ENCODE data around the gene PCCA.
"Not testable (repeated sequence)": the region's sequence is repeated elsewhere in the genome, so short reads cannot be mapped to it uniquely, and the experiment has no call there.

The PCCA gene

GRCh38 chr13:100097821-100098220, 8.9 kb downstream of the PCCA start:
- DNase-seq (ENCODE audit: low read depth in 2 of 3, low spot score in 2 of 3), result no peak

- no peak for DNase-seq (ENCODE audit: low read depth in 2 of 3, low spot score in 2 of 3)
These were observed 9.7 kb downstream of the PCCA start for GRCh38 chr13:100098445-100099116.

GRCh38 chr13:100099117-100099445, 10.2 kb downstream of the PCCA start:
- not testable (repeated sequence) for DNase-seq (ENCODE audit: low read depth in 2 of 3, low spot score in 2 of 3)

GRCh38 chr13:100100115-100100879, 11.4 kb downstream of the PCCA start:
- no peak for DNase-seq (ENCODE audit: low read depth in 2 of 3, low spot score in 2 of 3)

GRCh38 chr13:100102042-100102441, 13.1 kb downstream of the PCCA start:
- no peak for DNase-seq (ENCODE audit: low read depth in 2 of 3, low spot score in 2 of 3)

GRCh38 chr13:100106005-100106404, 17.1 kb downstream of the PCCA start:
- no peak for DNase-seq (ENCODE audit: low read depth in 2 of 3, low spot score in 2 of 3)

- no peak for DNase-seq (ENCODE audit: low read depth in 2 of 3, low spot score in 2 of 3)
These were observed 17.8 kb downstream of the PCCA start for GRCh38 chr13:100106705-100107104.

- DNase-seq (ENCODE audit: low read depth in 2 of 3, low spot score in 2 of 3), result no peak
These were observed 20.1 kb downstream of the PCCA start for GRCh38 chr13:100108913-100109507.

- no peak for DNase-seq (ENCODE audit: low read depth in 2 of 3, low spot score in 2 of 3)
These were observed 21.4 kb downstream of the PCCA start for GRCh38 chr13:100110269-100110668.

- no peak for DNase-seq (ENCODE audit: low read depth in 2 of 3, low spot score in 2 of 3)
These were observed 23.4 kb downstream of the PCCA start for GRCh38 chr13:100112186-100112838.

- no peak for DNase-seq (ENCODE audit: low read depth in 2 of 3, low spot score in 2 of 3)
These were observed 26.9 kb downstream of the PCCA start for GRCh38 chr13:100115693-100116254.

- DNase-seq (ENCODE audit: low read depth in 2 of 3, low spot score in 2 of 3), result no peak
These were observed 35.4 kb downstream of the PCCA start for GRCh38 chr13:100124265-100124664.

GRCh38 chr13:100125946-100126345, 37.1 kb downstream of the PCCA start:
- no peak for DNase-seq (ENCODE audit: low read depth in 2 of 3, low spot score in 2 of 3)

GRCh38 chr13:100128373-100128772, 39.5 kb downstream of the PCCA start:
- no peak for DNase-seq (ENCODE audit: low read depth in 2 of 3, low spot score in 2 of 3)

- DNase-seq (ENCODE audit: low read depth in 2 of 3, low spot score in 2 of 3), result no peak
These were observed 39.9 kb downstream of the PCCA start for GRCh38 chr13:100128838-100129237.

GRCh38 chr13:100129605-100130004, 40.7 kb downstream of the PCCA start:
- no peak for DNase-seq (ENCODE audit: low read depth in 2 of 3, low spot score in 2 of 3)

GRCh38 chr13:100130092-100130491, 41.2 kb downstream of the PCCA start:
- DNase-seq (ENCODE audit: low read depth in 2 of 3, low spot score in 2 of 3), result no peak

GRCh38 chr13:100130930-100131511, 42.1 kb downstream of the PCCA start:
- DNase-seq (ENCODE audit: low read depth in 2 of 3, low spot score in 2 of 3), result no peak

- DNase-seq (ENCODE audit: low read depth in 2 of 3, low spot score in 2 of 3), result peak in 1 of 3 experiments; percentile 7
These were observed 43.1 kb downstream of the PCCA start for GRCh38 chr13:100131863-100132574.

- DNase-seq (ENCODE audit: low read depth in 2 of 3, low spot score in 2 of 3), result no peak
These were observed 50.1 kb downstream of the PCCA start for GRCh38 chr13:100138859-100139491.

Measured in activated CD8-positive, alpha-beta memory T cell treated with anti-CD3 and anti-CD28 coated beads for 48 hours (primary cell).